ENCODE measurements around the gene ARL8A. TPM values are rescaled to one million over a fixed set of nuclear protein-coding genes. Genes with fewer than 3 reads are reported as not detected.

Gene ARL8A
- total and polyA plus RNA-seq, 8 donors = 34.3 to 112 (median 43.3) TPM

- Histone ChIP-seq H3K27me3 (no peaks in the 10 kb centered on the region), H3K9me3 (no peaks in the 10 kb centered on the region), H3K36me3 (peaks cover 0 to 28% of the 10 kb centered on the region in 2 donors), H3K4me3 (no peak overlapping the region), H3K4me1 (peaks cover 11 to 75% of the 10 kb centered on the region in 2 donors), H3K27ac (no peak overlapping the region)
- DNase-seq = peak in 1 of 4 donors; percentile 43
- ATAC-seq = no peak
- intact Hi-C loops (cut with DNase I) = no loop called here
- no peak for TF ChIP-seq CTCF (IDR thresholded peaks at IDR 0.05)
Observed at GRCh38 chr1:202156590-202156989, 12.1 kb upstream of the ARL8A start.

- Histone ChIP-seq H3K9me3 (no peaks in the 10 kb centered on the region), H3K4me1 (peaks cover 11 to 64% of the 10 kb centered on the region in 2 donors), H3K4me3 (no peak overlapping the region), H3K36me3 (peaks cover 0 to 39% of the 10 kb centered on the region in 2 donors), H3K27me3 (no peaks in the 10 kb centered on the region), H3K27ac (no peak overlapping the region)
- DNase-seq (peak in 2 of 4 donors; percentile 82 to 83), ATAC-seq (peak; percentile 56)
- intact Hi-C loops (cut with DNase I) = no loop called here
- no peak for TF ChIP-seq CTCF (IDR thresholded peaks at IDR 0.05)
Observed at GRCh38 chr1:202155478-202156021, 11.0 kb upstream of the ARL8A start.

- peaks cover 0 to 45% of the 10 kb centered on the region in 2 donors for H3K36me3 ChIP-seq
- DNase-seq = peak in 2 of 4 donors; percentile 77 to 79
- intact Hi-C loops (cut with DNase I) = no loop called here
- H3K4me3 ChIP-seq = no peak overlapping the region
- ATAC-seq = peak; percentile 91
- peaks cover 11 to 58% of the 10 kb centered on the region in 2 donors for H3K4me1 ChIP-seq
- H3K9me3 ChIP-seq = no peaks in the 10 kb centered on the region
- H3K27me3 ChIP-seq = no peaks in the 10 kb centered on the region
- peak overlapping the region in 1 of 2 donors; percentile 15 for H3K27ac ChIP-seq
- TF ChIP-seq CTCF (IDR thresholded peaks at IDR 0.05) = peak; percentile 29 to 44
Observed at GRCh38 chr1:202154766-202155477, 10.4 kb upstream of the ARL8A start.

- no peak for TF ChIP-seq CTCF (IDR thresholded peaks at IDR 0.05)
- ATAC-seq = no peak
- peak in 1 of 4 donors; percentile 24 for DNase-seq
Observed at GRCh38 chr1:202154148-202154765, 9.7 kb upstream of the ARL8A start.

GRCh38 chr1:202153284-202153683 is 8.7 kb upstream of the ARL8A start:
- no peak for DNase-seq
- intact Hi-C loops (cut with DNase I) = no loop called here
- H3K27me3 ChIP-seq = no peaks in the 10 kb centered on the region
- no peak overlapping the region for H3K4me3 ChIP-seq
- H3K27ac ChIP-seq = no peak overlapping the region
- no peak for ATAC-seq
- H3K9me3 ChIP-seq = no peaks in the 10 kb centered on the region
- peaks cover 11 to 42% of the 10 kb centered on the region in 2 donors for H3K4me1 ChIP-seq
- H3K36me3 ChIP-seq = peaks cover 0 to 55% of the 10 kb centered on the region in 2 donors
- TF ChIP-seq CTCF (IDR thresholded peaks at IDR 0.05) = no peak

More at GRCh38 chr1:202154148-202154765, 9.7 kb upstream of the ARL8A start:
- Histone ChIP-seq H3K36me3 (peaks cover 0 to 51% of the 10 kb centered on the region in 2 donors), H3K27ac (peak overlapping the region in 1 of 2 donors; percentile 15), H3K27me3 (no peaks in the 10 kb centered on the region), H3K4me1 (peaks cover 11 to 51% of the 10 kb centered on the region in 2 donors), H3K4me3 (no peak overlapping the region), H3K9me3 (no peaks in the 10 kb centered on the region)
- intact Hi-C loops (cut with DNase I) = no loop called here

Data from left lung (tissue), 10 donors.